HCT116 (cell line): ENCODE data around the gene AP1M2.

Experiments
- CTCF ChIP-seq, 3 experiments: fragments of 200-600 bp in 1 of 3; sonication (generic) in 1 of 3; IDR thresholded peaks in 2 of 3; conservative IDR thresholded peaks in 1 of 3; 2 replicates each; pipeline ENCODE4 v1.5.1; 2012 to 2017; ENCODE audit warnings: low read depth in 2 of 3, low read length in 2 of 3, antibody characterized with exemption in 1 of 3, borderline replicate concordance in 1 of 3, control low read depth in 1 of 3, mild to moderate bottlenecking in 1 of 3, mixed read lengths in 1 of 3, mixed run types in 1 of 3, moderate library complexity in 1 of 3; ENCODE audit not compliant: insufficient read depth in 1 of 3
- JUND ChIP-seq: IDR thresholded peaks from 2 replicates; pipeline ENCODE4 v1.6.1; 2012
- MAX ChIP-seq: IDR thresholded peaks from 2 replicates; pipeline ENCODE4 v1.6.1; 2012
- POLR2AphosphoS5 ChIP-seq: IDR thresholded peaks from 2 replicates; pipeline ENCODE4 v1.6.1; 2011; ENCODE audit warnings: mild to moderate bottlenecking, low read depth, low read length, moderate library complexity
- SP1 ChIP-seq: IDR thresholded peaks from 2 replicates; pipeline ENCODE4 v1.6.1; 2012; ENCODE audit warnings: low read depth
- TF ChIP-seq, protein P1 (sequence below): IDR thresholded peaks from 2 replicates; pipeline ENCODE4 v1.6.1; 2012; ENCODE audit warnings: low read depth

GRCh38 chr19:10593820-10594637, 6.9 kb upstream of the AP1M2 start:
- no peak for TF ChIP-seq MAX
- no peak for TF ChIP-seq SP1
- TF ChIP-seq JUND: no peak
- TF ChIP-seq POLR2AphosphoS5: no peak
- no peak for TF ChIP-seq CTCF (IDR thresholded peaks at IDR 0.05 in 2 of 3, conservative IDR thresholded peaks at IDR 0.05 in 1 of 3; ENCODE audit: borderline replicate concordance in 1 of 3, insufficient read depth in 1 of 3, low read depth in 2 of 3, low read length in 2 of 3)
- TF ChIP-seq, protein P1, sequence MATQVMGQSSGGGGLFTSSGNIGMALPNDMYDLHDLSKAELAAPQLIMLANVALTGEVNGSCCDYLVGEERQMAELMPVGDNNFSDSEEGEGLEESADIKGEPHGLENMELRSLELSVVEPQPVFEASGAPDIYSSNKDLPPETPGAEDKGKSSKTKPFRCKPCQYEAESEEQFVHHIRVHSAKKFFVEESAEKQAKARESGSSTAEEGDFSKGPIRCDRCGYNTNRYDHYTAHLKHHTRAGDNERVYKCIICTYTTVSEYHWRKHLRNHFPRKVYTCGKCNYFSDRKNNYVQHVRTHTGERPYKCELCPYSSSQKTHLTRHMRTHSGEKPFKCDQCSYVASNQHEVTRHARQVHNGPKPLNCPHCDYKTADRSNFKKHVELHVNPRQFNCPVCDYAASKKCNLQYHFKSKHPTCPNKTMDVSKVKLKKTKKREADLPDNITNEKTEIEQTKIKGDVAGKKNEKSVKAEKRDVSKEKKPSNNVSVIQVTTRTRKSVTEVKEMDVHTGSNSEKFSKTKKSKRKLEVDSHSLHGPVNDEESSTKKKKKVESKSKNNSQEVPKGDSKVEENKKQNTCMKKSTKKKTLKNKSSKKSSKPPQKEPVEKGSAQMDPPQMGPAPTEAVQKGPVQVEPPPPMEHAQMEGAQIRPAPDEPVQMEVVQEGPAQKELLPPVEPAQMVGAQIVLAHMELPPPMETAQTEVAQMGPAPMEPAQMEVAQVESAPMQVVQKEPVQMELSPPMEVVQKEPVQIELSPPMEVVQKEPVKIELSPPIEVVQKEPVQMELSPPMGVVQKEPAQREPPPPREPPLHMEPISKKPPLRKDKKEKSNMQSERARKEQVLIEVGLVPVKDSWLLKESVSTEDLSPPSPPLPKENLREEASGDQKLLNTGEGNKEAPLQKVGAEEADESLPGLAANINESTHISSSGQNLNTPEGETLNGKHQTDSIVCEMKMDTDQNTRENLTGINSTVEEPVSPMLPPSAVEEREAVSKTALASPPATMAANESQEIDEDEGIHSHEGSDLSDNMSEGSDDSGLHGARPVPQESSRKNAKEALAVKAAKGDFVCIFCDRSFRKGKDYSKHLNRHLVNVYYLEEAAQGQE: no peak
